Measurements from ENCODE around the gene STX11.

STX11 gene

DNA sequence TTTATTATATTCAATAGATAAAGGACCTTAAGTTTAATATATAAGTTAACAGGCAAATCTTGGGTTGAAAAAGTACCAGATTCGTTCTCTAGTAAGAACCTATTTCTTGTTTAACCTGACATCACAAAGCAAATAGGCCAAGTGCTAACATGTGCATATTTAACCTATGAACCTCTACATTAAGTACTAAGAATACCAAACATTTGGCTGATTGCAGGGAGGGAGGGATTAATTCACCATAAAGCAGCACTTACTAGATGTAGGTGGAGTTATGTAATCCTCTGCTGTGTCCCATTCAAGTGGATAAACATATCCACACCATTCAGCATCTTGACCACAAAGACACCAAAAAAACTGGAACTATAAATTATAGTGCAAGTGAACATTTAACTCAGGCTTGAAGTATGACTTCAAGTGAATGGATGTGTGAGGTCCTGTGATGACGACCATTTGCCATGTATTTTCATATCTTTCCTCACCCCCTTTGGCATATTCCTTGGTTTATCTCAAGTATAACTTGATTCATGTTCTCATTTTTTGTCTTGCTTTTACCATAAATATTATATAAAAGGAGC, 10.2 kb downstream of the STX11 start:
- TF ChIP-seq, protein P1, sequence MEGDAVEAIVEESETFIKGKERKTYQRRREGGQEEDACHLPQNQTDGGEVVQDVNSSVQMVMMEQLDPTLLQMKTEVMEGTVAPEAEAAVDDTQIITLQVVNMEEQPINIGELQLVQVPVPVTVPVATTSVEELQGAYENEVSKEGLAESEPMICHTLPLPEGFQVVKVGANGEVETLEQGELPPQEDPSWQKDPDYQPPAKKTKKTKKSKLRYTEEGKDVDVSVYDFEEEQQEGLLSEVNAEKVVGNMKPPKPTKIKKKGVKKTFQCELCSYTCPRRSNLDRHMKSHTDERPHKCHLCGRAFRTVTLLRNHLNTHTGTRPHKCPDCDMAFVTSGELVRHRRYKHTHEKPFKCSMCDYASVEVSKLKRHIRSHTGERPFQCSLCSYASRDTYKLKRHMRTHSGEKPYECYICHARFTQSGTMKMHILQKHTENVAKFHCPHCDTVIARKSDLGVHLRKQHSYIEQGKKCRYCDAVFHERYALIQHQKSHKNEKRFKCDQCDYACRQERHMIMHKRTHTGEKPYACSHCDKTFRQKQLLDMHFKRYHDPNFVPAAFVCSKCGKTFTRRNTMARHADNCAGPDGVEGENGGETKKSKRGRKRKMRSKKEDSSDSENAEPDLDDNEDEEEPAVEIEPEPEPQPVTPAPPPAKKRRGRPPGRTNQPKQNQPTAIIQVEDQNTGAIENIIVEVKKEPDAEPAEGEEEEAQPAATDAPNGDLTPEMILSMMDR (IDR thresholded peaks at IDR 0.05), result no peak

DNA sequence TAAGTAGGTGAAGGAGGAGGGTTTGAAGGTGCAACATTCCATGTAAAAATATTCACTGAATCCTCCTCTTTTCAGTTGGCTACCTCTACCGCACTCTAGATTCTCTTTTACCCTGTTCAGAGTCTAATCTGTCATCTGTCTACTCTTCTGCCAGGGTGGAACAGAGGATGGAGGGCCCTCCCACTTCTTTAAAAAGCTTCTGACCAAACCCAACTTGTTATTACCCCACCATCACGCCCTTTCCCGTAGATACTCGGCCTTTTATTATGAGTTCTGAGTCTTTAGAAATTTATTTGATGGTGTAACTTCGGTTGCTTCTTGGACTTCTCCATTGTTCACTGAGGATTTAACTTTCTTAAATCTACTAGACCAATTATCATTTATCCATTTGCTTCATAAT, 11.7 kb downstream of the STX11 start:
- TF ChIP-seq, protein P1 (IDR thresholded peaks at IDR 0.05), result no peak

DNA sequence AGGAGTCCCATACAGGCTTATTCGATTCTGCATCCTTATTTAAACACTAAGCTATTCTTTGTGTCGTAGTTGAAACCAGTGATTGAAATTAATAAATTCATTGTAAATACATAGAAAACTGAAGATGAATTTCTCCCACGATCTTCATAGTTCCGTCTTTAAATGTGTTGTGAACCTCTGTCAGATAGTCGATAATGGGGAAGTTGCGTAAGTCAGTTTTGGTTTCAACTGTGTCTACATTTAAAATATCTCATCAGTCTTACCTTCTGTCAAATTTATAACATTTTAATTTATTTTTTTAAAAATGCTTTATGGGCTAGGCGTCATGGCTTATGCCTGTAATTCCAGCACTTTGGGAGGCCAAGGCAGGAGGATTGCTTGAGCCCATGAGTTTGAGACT, 12.7 kb downstream of the STX11 start:
- TF ChIP-seq, protein P1 (IDR thresholded peaks at IDR 0.05), result no peak

DNA sequence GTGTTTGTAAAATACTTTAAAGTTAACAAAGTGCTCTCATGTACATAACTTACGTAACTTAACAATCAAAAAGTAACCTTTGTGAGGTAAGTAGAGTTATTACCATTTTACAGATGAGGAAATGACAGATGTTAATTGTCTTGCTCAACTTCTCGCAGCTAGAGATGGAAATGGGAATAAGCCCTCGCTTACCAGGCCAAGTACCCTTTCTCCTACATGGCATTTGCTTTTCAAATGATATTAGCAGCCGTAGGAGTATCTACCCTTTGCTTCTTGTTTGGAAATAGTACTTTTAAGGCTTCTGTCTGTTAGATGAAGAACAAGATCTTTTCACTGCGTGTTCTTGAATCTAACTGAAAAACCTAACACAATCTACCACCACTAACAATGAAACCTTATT, 15.5 kb downstream of the STX11 start:
- TF ChIP-seq, protein P1 (IDR thresholded peaks at IDR 0.05), result no peak

DNA sequence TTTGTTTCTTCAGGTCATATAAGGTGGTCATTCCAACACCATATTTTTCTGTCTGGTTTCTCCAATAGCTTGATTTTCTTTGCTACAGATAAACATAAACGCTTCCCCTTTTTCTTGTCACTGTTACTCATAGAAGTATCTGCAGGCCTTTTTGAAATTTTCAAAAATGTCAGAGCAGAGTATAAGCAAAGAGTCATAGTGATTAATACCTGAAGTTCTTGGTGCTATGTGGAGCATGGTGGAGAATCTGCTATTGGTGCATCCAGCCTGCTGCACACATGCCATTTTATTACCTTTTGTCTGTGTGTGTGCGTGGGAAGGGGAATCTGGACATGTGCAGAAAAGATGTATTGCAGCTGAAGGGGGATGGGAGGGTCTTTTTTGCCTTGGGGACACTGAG, 19.7 kb downstream of the STX11 start:
- TF ChIP-seq, protein P1 (IDR thresholded peaks at IDR 0.05), result no peak

DNA sequence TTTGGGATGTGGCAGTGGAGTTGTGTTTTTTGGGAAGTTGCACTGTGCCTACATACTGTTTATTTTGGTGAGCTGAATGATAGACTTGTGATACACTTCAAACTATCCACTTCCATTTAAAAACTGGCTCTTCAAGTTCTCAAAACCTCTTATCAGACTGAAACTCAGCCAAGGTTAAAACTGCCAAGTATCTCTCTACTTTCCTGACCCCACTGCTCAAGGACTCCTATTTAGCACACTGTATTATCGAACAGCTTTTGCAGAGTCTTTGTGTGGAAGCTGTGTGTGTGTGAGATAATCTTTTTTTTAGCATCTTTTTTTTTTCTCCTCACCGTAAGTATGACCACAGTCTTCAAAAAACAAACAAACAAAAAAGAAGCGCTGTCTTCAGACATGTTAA, 21.1 kb downstream of the STX11 start:
- TF ChIP-seq, protein P1 (IDR thresholded peaks at IDR 0.05), result no peak

DNA sequence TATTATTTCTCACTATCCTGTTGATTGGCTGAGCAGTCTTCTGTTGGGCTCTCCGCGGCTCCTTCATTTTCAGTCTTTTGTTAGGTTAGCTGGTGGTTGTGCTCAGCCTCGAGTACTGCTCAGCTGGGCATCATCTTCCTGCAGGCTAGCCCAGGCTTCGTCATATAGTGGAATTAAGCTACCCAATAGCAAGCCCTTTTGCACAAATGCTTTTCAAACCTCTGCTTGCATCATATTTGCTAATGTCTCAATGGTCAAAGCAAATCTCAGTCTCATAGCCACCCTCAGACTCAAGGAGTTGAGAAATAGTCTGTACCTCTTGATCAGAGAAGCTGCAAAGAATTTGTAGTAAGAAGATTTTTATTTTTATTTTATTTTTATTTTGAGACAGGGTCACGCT, 23.7 kb downstream of the STX11 start:
- TF ChIP-seq, protein P1 (IDR thresholded peaks at IDR 0.05), result no peak

DNA sequence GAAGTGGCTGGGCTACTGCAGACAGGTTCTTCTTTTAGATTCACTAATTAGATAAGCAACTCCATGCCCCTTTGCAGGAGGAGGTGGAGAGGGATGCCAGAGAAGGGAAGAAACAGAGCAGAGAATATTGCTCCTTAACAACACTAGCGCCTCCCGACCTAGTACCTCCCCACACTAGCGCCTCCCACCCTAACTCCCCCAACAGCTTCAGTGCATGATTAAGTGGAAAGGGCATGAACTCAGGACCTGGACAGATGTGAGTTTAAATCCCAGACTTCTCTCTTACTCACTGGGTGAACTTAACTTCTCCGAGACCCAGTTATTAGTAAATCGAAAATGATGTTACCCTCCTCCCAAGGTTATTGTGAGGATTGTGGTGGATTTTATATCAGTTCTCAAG, 25.7 kb downstream of the STX11 start:
- TF ChIP-seq, protein P1 (IDR thresholded peaks at IDR 0.05), result no peak

All from LNCAP (cell line).